HCT116 (cell line): ENCODE measurements around the gene ZBTB24. TPM values are rescaled to one million over a fixed set of nuclear protein-coding genes. Genes with fewer than 3 reads are reported as not detected.

Experiments
- ATAC-seq: fragments of 200-7000 bp; cut with Tn5 transposase; 2 replicates; pipeline ENCODE4 v1.9.1; 2020; ENCODE audit warnings: mild to moderate bottlenecking, moderate library complexity
- BruUV-seq: library from RNA; stranded (reverse); fragments of 400-500 nt; replicated peaks from 2 replicates; lab custom pipeline; 2021; lab: Mats Ljungman, UMichigan
- CTCF ChIA-PET: fragments of 300-600 bp; sonication (Branson Sonifier 250); formaldehyde crosslinking; loops from one replicate; lab custom pipeline; 2021; ENCODE audit warnings: antibody characterized with exemption; lab: Charles Lee
- POLR2A ChIA-PET: fragments of 300-600, 350-600 bp; sonication (Branson Sonifier 250); formaldehyde crosslinking; loops from one replicate; lab custom pipeline; 2021; ENCODE audit warnings: antibody characterized with exemption; lab: Charles Lee
- RAD21 ChIA-PET, 2 experiments: fragments of 300-600 bp; sonication (Branson Sonifier 250); formaldehyde crosslinking; loops; one replicate each; lab custom pipeline; 2023; ENCODE audit warnings: low total read pairs in 2 of 2; ENCODE audit not compliant: uncharacterized antibody in 2 of 2, unreplicated experiment in 2 of 2, low non-redundant PET in 1 of 2; lab: Charles Lee
- DNase-seq: peaks from one replicate; pipeline ENCODE4 v3.0.0-alpha.2; 2010; ENCODE audit warnings: low read depth, low spot score
- H2AFZ ChIP-seq: fragments of 200-600 bp; shearing (Covaris generic), sonication (generic); 2 replicates; pipeline ENCODE4 v1.6.1; 2017; ENCODE audit warnings: low read depth, mixed run types, mixed read lengths, antibody characterized with exemption, low read length; ENCODE audit not compliant: poor library complexity, severe bottlenecking
- H3K27ac ChIP-seq: 2 replicates; pipeline ENCODE4 v1.5.1; 2012; ENCODE audit warnings: low read depth, low read length
- H3K27me3 ChIP-seq: fragments of 200-600 bp; sonication (generic); 2 replicates; pipeline ENCODE4 v1.6.1; 2016; ENCODE audit warnings: mixed run types, low read length, mixed read lengths; ENCODE audit not compliant: insufficient read depth
- H3K36me3 ChIP-seq, 2 experiments: fragments of 200-500 bp in 1 of 2; fragments of 200-600 bp in 1 of 2; sonication (Bioruptor generic) in 1 of 2; sonication (generic) in 1 of 2; 2 replicates each; pipeline versions ENCODE4 v1.5.1 to v1.6.1; 2014 to 2016; ENCODE audit warnings: low read length in 2 of 2, inconsistent platforms in 1 of 2, mixed read lengths in 1 of 2, mixed run types in 1 of 2; ENCODE audit not compliant: insufficient read depth in 2 of 2, control insufficient read depth in 1 of 2
- H3K4me1 ChIP-seq, 2 experiments: fragments of 200-600 bp in 1 of 2; sonication (generic) in 1 of 2; 2 replicates each; pipeline versions ENCODE4 v1.5.1 to v1.6.1; 2012 to 2017; ENCODE audit warnings: low read length in 2 of 2, inconsistent platforms in 1 of 2, mild to moderate bottlenecking in 1 of 2, mixed read lengths in 1 of 2, mixed run types in 1 of 2, moderate library complexity in 1 of 2; ENCODE audit not compliant: insufficient read depth in 2 of 2, control insufficient read depth in 1 of 2
- H3K4me2 ChIP-seq: fragments of 200-600 bp; sonication (generic); 2 replicates; pipeline ENCODE4 v1.6.1; 2017; ENCODE audit warnings: mixed run types, low read length, mixed read lengths
- H3K4me3 ChIP-seq, 2 experiments: fragments of 200-600 bp in 1 of 2; sonication (generic) in 1 of 2; replicated peaks in 1 of 2; 2 replicates each; pipeline ENCODE4 v1.5.1; 2011 to 2016; ENCODE audit warnings: low read length in 2 of 2, control low read depth in 1 of 2, low read depth in 1 of 2, mild to moderate bottlenecking in 1 of 2, mixed read lengths in 1 of 2, mixed run types in 1 of 2
- H3K79me2 ChIP-seq: fragments of 200-600 bp; sonication (generic); 2 replicates; pipeline ENCODE4 v1.6.1; 2017; ENCODE audit warnings: mild to moderate bottlenecking, mixed run types, low read length, moderate library complexity, mixed read lengths; ENCODE audit not compliant: insufficient read depth
- H3K9ac ChIP-seq: fragments of 200-600 bp; sonication (generic); 2 replicates; pipeline ENCODE4 v1.6.1; 2016; ENCODE audit warnings: low read length, mixed read lengths
- H3K9me2 ChIP-seq: fragments of 200-600 bp; sonication (generic), shearing (Covaris generic); 2 replicates; pipeline ENCODE4 v1.6.1; 2017; ENCODE audit warnings: mixed run types, mild to moderate bottlenecking, moderate library complexity; ENCODE audit not compliant: insufficient read depth
- H3K9me3 ChIP-seq, 2 experiments: fragments of 200-500 bp in 1 of 2; fragments of 200-600 bp in 1 of 2; sonication (Bioruptor generic) in 1 of 2; sonication (generic) in 1 of 2; 2 replicates each; pipeline ENCODE4 v1.6.1; 2014 to 2017; ENCODE audit warnings: low read length in 2 of 2, mixed read lengths in 2 of 2, inconsistent platforms in 1 of 2, low read depth in 1 of 2, mild to moderate bottlenecking in 1 of 2, mixed run types in 1 of 2, moderate library complexity in 1 of 2; ENCODE audit not compliant: control insufficient read depth in 1 of 2, insufficient read depth in 1 of 2
- H4K20me1 ChIP-seq: fragments of 200-600 bp; sonication (generic), shearing (Covaris generic); 2 replicates; pipeline ENCODE4 v1.6.1; 2017; ENCODE audit warnings: mixed run types, mild to moderate bottlenecking, moderate library complexity; ENCODE audit not compliant: insufficient read depth
- CBX3 ChIP-seq: IDR thresholded peaks from 2 replicates; pipeline ENCODE4 v1.6.1; 2012; ENCODE audit warnings: low read depth
- CEBPB ChIP-seq: IDR thresholded peaks from 2 replicates; pipeline ENCODE4 v1.6.1; 2012; ENCODE audit warnings: low read depth
- EGR1 ChIP-seq: IDR thresholded peaks from 2 replicates; pipeline ENCODE4 v1.6.1; 2012; ENCODE audit warnings: low read depth
- EZH2phosphoT487 ChIP-seq: fragments of 200-600 bp; IDR thresholded peaks from 2 replicates; pipeline ENCODE4 v1.6.1; 2018; ENCODE audit warnings: antibody characterized with exemption, borderline replicate concordance
- FOSL1 ChIP-seq: IDR thresholded peaks from 2 replicates; pipeline ENCODE4 v1.6.1; 2012; ENCODE audit warnings: low read depth
- JUND ChIP-seq: IDR thresholded peaks from 2 replicates; pipeline ENCODE4 v1.6.1; 2012
- RAD21 ChIP-seq: IDR thresholded peaks from 2 replicates; pipeline ENCODE4 v1.6.1; 2012; ENCODE audit warnings: low read depth, mild to moderate bottlenecking
- SIN3A ChIP-seq: IDR thresholded peaks from 2 replicates; pipeline ENCODE4 v1.6.1; 2012; ENCODE audit warnings: low read depth
- SP1 ChIP-seq: IDR thresholded peaks from 2 replicates; pipeline ENCODE4 v1.6.1; 2012; ENCODE audit warnings: low read depth
- SRF ChIP-seq: IDR thresholded peaks from 2 replicates; pipeline ENCODE4 v1.6.1; 2012; ENCODE audit warnings: low read depth
- TCF7L2 ChIP-seq: IDR thresholded peaks from 2 replicates; pipeline ENCODE4 v1.7.0; 2011; ENCODE audit warnings: borderline replicate concordance, inconsistent platforms; ENCODE audit not compliant: insufficient read depth, insufficient read length; ENCODE audit errors: extremely low read depth
- ZFX ChIP-seq: fragments of 450-650 bp; IDR thresholded peaks from 2 replicates; pipeline ENCODE4 v1.6.1; 2017
- intact Hi-C: fragments of 100-400 bp; cut with micrococcal nuclease; formaldehyde crosslinking; loops from 2 replicates; pipeline ENCODE4 v1.10.0; 2022
- total RNA-seq: library from RNA; stranded (reverse); gene quantifications from one replicate; pipeline ENCODE4 v1.2.1, GENCODE V29; 2021; ENCODE audit not compliant: unreplicated experiment
- TF ChIP-seq, protein P1 (sequence below), 3 experiments: fragments of 200-600 bp in 1 of 3; sonication (generic) in 1 of 3; IDR thresholded peaks in 2 of 3; conservative IDR thresholded peaks in 1 of 3; 2 replicates each; pipeline ENCODE4 v1.5.1; 2012 to 2017; ENCODE audit warnings: low read depth in 2 of 3, low read length in 2 of 3, antibody characterized with exemption in 1 of 3, borderline replicate concordance in 1 of 3, control low read depth in 1 of 3, mild to moderate bottlenecking in 1 of 3, mixed read lengths in 1 of 3, mixed run types in 1 of 3, moderate library complexity in 1 of 3; ENCODE audit not compliant: insufficient read depth in 1 of 3
- TF ChIP-seq, protein P2 (sequence below): IDR thresholded peaks from 2 replicates; pipeline ENCODE4 v1.6.1; 2011; ENCODE audit warnings: mild to moderate bottlenecking, low read length, moderate library complexity; ENCODE audit not compliant: insufficient replicate concordance; ENCODE audit errors: extremely low read depth

ZBTB24 gene
- total RNA-seq, 1 experiment from 2014 or later: 11.3 TPM

DNA sequence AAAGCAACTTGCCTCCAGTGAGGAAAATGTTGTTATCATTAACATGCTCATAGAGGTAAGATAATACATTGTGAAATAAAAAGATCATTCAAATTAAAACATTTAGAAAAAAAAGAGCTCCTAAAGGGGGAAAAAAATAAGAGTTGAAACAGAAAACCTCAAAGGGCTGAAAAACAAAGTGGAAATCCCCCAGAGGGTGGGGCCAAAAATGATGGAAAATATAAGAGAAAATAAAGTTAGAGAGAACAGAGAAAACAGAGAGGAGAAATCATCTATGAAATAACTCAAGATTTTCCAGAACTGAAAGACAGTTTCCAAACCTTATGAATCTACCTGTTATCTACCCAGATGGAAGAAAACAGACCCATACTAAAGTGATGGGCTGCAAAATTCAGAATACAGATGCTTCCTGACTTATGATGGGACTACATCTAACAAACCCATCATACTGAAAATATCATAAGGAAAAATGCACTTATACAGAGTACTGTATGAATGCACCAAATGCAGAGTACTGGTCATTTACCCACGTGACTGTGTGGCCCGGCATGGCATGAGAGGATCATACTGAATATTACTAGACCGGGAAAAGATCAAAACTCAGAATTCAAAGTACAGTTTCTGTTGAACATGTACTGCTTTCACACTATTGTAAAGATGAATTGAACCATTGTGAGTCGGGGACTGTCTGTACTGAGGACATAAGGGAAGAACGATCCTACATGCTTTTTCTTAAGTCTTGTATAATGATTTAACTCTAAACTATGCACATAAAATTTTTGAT lies 4.0 kb downstream of the ZBTB24 start:
- POLR2A ChIA-PET: no interaction called here
- DNase-seq: no peak
- Histone ChIP-seq H2AFZ (no peak overlapping the region), H3K27ac (no peak overlapping the region), H3K4me2 (no peak overlapping the region), H3K9me3 (no peaks in the 10 kb centered on the region), H3K27me3 (no peaks in the 10 kb centered on the region), H3K4me3 (no peak overlapping the region), H3K9me2 (no peaks in the 10 kb centered on the region), H3K9ac (no peak overlapping the region), H4K20me1 (no peaks in the 10 kb centered on the region), H3K36me3 (peaks cover 34 to 39% of the 10 kb centered on the region in 2 experiments), H3K4me1 (peaks cover 4 to 11% of the 10 kb centered on the region in 2 experiments; a peak in 3 of 4 replicates), H3K79me2 (peaks cover 83% of the 10 kb centered on the region)
- CTCF ChIA-PET: no interaction called here
- RAD21 ChIA-PET: no interaction called here
- BruUV-seq: no TSS peak
- TF ChIP-seq SRF: no peak
- no peak for TF ChIP-seq ZFX
- TF ChIP-seq RAD21: no peak
- TF ChIP-seq SP1: no peak
- no peak for ATAC-seq
- intact Hi-C loops: no loop called here

DNA sequence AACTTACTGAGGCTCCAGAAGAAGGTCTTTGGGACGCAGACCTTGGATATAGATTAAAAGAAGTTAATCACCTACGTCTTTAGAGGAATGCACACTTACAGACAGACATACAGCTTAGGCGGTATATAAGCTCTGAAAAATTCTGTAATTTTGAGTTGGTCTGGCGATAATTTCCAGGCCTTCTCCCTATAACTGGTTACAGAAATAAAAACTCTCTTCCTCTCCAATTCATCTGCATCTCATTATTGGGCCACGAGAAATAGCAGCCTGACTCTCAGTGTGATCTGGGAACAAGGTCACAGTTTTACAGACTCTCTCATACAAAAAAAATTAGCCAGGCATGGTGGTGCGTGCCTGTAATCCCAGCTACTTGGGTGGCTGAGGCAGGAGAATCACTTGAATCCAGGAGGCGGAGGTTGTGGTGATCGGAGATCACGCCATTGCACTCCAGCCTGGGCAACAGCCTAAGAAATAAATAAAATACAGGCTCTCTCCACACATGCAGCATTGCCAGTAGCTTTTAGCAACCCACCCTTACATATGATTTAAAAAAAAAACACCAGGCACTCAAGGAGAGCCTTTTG lies 4.7 kb downstream of the ZBTB24 start:
- POLR2A ChIA-PET: no interaction called here
- CTCF ChIA-PET: no interaction called here
- no peak overlapping the region for H3K27ac ChIP-seq

More for the DNA sequence above, 4.7 kb downstream of the ZBTB24 start:
- Histone ChIP-seq H3K27me3 (no peaks in the 10 kb centered on the region), H3K79me2 (peaks cover 90% of the 10 kb centered on the region), H3K4me3 (no peak overlapping the region), H3K4me2 (no peak overlapping the region), H3K9me3 (no peaks in the 10 kb centered on the region), H3K9me2 (no peaks in the 10 kb centered on the region), H4K20me1 (no peaks in the 10 kb centered on the region), H3K9ac (no peak overlapping the region), H3K36me3 (peaks cover 36 to 46% of the 10 kb centered on the region in 2 experiments), H3K4me1 (peaks cover 4 to 6% of the 10 kb centered on the region in 2 experiments; a peak in 2 of 4 replicates), H2AFZ (no peak overlapping the region)
- TF ChIP-seq SIN3A (no peak), FOSL1 (no peak), TCF7L2 (no peak), EZH2phosphoT487 (no peak), CBX3 (no peak), CEBPB (no peak), JUND (no peak), EGR1 (no peak)
- TF ChIP-seq, protein P1, sequence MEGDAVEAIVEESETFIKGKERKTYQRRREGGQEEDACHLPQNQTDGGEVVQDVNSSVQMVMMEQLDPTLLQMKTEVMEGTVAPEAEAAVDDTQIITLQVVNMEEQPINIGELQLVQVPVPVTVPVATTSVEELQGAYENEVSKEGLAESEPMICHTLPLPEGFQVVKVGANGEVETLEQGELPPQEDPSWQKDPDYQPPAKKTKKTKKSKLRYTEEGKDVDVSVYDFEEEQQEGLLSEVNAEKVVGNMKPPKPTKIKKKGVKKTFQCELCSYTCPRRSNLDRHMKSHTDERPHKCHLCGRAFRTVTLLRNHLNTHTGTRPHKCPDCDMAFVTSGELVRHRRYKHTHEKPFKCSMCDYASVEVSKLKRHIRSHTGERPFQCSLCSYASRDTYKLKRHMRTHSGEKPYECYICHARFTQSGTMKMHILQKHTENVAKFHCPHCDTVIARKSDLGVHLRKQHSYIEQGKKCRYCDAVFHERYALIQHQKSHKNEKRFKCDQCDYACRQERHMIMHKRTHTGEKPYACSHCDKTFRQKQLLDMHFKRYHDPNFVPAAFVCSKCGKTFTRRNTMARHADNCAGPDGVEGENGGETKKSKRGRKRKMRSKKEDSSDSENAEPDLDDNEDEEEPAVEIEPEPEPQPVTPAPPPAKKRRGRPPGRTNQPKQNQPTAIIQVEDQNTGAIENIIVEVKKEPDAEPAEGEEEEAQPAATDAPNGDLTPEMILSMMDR (IDR thresholded peaks at IDR 0.05 in 2 of 3, conservative IDR thresholded peaks at IDR 0.05 in 1 of 3; ENCODE audit: borderline replicate concordance in 1 of 3, insufficient read depth in 1 of 3, low read depth in 2 of 3, low read length in 2 of 3): no peak
- TF ChIP-seq, protein P2, sequence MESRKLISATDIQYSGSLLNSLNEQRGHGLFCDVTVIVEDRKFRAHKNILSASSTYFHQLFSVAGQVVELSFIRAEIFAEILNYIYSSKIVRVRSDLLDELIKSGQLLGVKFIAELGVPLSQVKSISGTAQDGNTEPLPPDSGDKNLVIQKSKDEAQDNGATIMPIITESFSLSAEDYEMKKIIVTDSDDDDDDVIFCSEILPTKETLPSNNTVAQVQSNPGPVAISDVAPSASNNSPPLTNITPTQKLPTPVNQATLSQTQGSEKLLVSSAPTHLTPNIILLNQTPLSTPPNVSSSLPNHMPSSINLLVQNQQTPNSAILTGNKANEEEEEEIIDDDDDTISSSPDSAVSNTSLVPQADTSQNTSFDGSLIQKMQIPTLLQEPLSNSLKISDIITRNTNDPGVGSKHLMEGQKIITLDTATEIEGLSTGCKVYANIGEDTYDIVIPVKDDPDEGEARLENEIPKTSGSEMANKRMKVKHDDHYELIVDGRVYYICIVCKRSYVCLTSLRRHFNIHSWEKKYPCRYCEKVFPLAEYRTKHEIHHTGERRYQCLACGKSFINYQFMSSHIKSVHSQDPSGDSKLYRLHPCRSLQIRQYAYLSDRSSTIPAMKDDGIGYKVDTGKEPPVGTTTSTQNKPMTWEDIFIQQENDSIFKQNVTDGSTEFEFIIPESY: no peak
- DNase-seq (no peak), ATAC-seq (no peak)
- no TSS peak for BruUV-seq
- intact Hi-C loops: no loop called here
- RAD21 ChIA-PET: no interaction called here
